ENCODE data around the gene ART3. TPM values are rescaled to one million over a fixed set of nuclear protein-coding genes. Genes with fewer than 3 reads are reported as not detected.

The ART3 gene
- polyA plus RNA-seq, 6 donors from 2014 or later = not detected

DNA sequence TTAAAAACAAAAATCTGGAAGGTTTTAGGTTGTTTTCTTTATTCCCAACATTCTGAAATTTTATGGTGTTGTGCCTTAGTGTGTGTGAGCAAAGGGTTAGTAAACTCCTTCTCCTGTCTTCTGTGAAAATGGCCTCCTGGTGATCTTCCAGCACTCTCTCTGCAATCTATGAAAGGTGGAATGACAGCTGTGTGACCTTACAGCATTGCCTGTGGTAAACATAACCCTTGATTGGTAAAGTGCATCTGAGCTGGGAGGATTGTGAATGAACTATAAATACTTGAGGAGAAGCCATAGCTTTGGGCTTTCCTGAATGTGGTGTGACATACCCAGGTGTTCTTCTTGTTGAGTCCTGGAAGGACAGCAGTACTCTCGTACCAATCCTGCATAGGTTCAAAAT, 10.0 kb downstream of the ART3 start:
- Mint-ChIP-seq H3K9me3 (no peaks in the 10 kb centered on the region), H3K27me3 (peaks cover 10 to 15% (median 12%) of the 10 kb centered on the region in 3 donors), H3K4me1 (peaks cover 0 to 2% (median 0%) of the 10 kb centered on the region in 3 donors), H3K4me3 (no peak overlapping the region), H3K27ac (no peak overlapping the region), H3K36me3 (no peaks in the 10 kb centered on the region)
- no peak for ATAC-seq (ENCODE audit: low read depth in 2 of 2)
- DNase-seq = no peak

DNA sequence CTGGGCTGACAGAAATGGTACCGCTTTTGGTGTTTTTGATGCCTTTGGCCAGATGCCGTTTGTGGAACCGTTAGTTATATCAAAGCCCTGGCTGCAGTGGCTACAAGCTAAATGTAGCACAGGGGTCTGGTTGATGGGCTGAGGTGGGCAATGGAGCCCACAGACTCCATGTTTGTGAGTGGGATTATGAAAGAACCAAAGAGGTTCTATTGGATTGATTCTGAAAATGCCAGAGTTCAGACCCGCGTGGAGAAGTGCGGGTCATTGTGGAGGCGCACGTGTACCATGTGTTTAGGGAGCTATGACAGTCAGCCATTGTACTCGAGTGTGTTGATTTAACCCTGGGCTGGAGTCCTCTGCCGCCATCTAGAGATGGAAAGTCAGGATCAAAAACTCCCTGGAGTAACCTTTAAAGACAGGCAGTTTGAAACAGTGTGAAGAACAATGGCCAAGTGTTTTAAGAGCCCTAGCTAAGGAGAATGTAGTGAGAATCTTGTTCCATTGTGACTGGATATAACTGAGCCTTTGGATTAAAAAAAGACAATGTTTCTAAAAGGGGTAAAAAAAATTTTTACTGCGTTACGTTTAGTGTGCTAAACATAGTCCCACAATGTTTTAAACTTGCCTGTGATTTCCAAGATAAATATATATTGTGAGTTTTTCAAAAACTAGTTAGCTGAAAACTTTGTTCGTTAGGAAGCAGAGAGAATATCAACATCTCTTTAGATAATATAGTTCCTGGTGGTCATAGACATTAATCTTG, 12.7 kb downstream of the ART3 start:
- Mint-ChIP-seq H3K27me3 (peaks cover 4 to 12% (median 5%) of the 10 kb centered on the region in 3 donors), H3K4me3 (no peak overlapping the region), H3K9me3 (no peaks in the 10 kb centered on the region), H3K4me1 (peaks cover 4 to 10% (median 10%) of the 10 kb centered on the region in 3 donors), H3K36me3 (no peaks in the 10 kb centered on the region), H3K27ac (peak overlapping the region in 1 of 6 donors; percentile 27)
- DNase-seq (no peak), ATAC-seq (ENCODE audit: low read depth in 2 of 2) (no peak)

DNA sequence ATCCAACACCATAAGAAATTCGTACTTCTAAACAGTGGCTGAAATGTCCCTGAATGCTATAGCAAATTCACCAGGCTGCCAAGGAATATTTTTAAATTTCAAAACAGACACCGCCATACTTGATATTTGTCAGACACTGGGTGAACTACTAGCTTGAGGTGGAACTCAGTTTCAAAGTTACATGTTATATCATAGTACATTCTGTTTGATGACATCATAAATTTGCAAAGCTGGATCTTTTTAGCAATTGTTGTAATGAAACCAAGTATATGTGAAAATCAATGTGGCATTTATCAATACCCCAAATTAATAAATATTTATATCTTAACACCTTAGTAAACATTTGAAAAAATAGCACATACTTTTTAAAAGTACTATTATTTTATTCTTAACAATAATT, 14.2 kb downstream of the ART3 start:
- no peak for DNase-seq
- Mint-ChIP-seq H3K36me3 (no peaks in the 10 kb centered on the region), H3K9me3 (no peaks in the 10 kb centered on the region), H3K27ac (peak overlapping the region in 1 of 6 donors; percentile 29), H3K4me1 (peaks cover 4 to 10% (median 10%) of the 10 kb centered on the region in 3 donors), H3K4me3 (no peak overlapping the region), H3K27me3 (peaks cover 4 to 10% (median 5%) of the 10 kb centered on the region in 3 donors)
- ATAC-seq (ENCODE audit: low read depth in 2 of 2) = no peak

DNA sequence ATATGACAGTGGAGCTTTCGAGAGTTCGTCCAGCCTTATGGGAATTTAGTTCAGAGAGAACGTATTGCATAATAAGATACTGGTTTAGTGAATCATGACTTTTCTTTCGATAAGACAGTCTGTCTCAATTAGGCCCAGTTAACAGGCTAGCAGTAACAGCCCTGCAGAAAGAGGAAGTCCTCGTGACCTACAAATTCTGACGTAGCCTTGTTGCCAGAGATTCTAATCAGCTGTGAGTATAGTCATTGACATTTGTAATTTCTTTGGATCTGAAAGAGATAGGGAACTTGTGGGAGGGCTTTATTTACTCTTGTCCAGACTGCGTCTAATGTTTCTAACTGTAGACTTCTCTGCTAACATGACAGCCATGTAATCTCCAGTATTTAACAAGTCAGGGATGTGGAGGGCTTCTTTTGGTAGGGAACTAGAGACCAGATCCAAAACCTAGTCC, 15.8 kb downstream of the ART3 start:
- H3K9me3 Mint-ChIP-seq = no peaks in the 10 kb centered on the region
- peaks cover 4 to 10% (median 10%) of the 10 kb centered on the region in 3 donors for H3K4me1 Mint-ChIP-seq
- H3K27me3 Mint-ChIP-seq = peaks cover 0 to 5% (median under 1%) of the 10 kb centered on the region in 3 donors
- DNase-seq = peak; percentile 68
- H3K36me3 Mint-ChIP-seq = no peaks in the 10 kb centered on the region
- ATAC-seq (ENCODE audit: low read depth in 2 of 2) = peak; percentile 99 to 100
- H3K27ac Mint-ChIP-seq = peak overlapping the region in 5 of 6 donors; percentile 27 to 91 (median 68)
- H3K4me3 Mint-ChIP-seq = peak overlapping the region in 1 of 8 donors; percentile 9

DNA sequence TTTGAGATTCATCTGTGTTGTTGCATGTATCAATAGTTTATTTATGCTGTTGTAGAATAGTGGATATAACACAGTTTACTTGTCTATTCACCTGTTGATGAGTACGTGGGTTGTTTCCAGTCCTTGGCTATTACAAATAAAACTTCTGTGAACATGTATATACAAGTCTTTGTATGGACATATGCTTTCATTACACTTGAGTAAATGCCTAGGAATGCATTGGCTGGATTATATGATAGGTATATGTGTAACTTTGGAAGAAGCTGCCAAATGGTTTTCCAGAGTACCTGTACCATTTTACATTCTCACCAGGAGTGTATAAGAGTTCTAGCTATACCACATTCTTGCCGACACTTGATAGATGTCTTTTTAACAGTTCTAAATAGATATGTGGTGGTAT, 16.5 kb downstream of the ART3 start:
- ATAC-seq (ENCODE audit: low read depth in 2 of 2) (no peak), DNase-seq (no peak)
- H3K27ac Mint-ChIP-seq = peak overlapping the region in 4 of 6 donors; percentile 6 to 91 (median 60)
- no peaks in the 10 kb centered on the region for H3K9me3 Mint-ChIP-seq
- H3K27me3 Mint-ChIP-seq = peaks cover 0 to 5% (median 0%) of the 10 kb centered on the region in 3 donors
- H3K4me3 Mint-ChIP-seq = no peak overlapping the region
- peaks cover 4 to 10% (median 10%) of the 10 kb centered on the region in 3 donors for H3K4me1 Mint-ChIP-seq
- H3K36me3 Mint-ChIP-seq = no peaks in the 10 kb centered on the region

DNA sequence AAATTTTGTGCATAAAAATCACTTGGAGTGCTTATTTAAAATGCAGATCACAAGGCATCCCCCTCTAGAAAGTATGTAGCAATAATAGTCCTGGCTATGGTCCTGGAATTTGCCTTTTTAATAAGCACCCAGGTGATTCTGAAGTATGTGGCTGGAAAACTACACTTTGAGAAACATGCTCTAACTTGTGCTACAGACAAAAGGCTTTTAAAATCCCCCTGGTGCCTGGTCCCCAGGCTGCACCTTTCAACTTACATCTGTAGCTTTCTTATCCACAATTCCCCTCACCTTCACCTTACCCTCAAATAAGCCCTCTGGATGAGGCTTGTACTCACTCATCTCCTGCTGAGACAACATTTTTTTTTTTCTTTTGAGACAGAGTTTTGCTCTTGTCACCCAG, 21.1 kb downstream of the ART3 start:
- ATAC-seq (ENCODE audit: low read depth in 2 of 2) = no peak
- H3K27me3 Mint-ChIP-seq = peaks cover 0 to 6% (median 5%) of the 10 kb centered on the region in 3 donors
- no peaks in the 10 kb centered on the region for H3K36me3 Mint-ChIP-seq
- DNase-seq = no peak
- H3K4me3 Mint-ChIP-seq = no peak overlapping the region
- H3K9me3 Mint-ChIP-seq = no peaks in the 10 kb centered on the region
- H3K4me1 Mint-ChIP-seq = peaks cover 0 to 5% (median 3%) of the 10 kb centered on the region in 3 donors
- peak overlapping the region in 1 of 6 donors; percentile 81 for H3K27ac Mint-ChIP-seq

DNA sequence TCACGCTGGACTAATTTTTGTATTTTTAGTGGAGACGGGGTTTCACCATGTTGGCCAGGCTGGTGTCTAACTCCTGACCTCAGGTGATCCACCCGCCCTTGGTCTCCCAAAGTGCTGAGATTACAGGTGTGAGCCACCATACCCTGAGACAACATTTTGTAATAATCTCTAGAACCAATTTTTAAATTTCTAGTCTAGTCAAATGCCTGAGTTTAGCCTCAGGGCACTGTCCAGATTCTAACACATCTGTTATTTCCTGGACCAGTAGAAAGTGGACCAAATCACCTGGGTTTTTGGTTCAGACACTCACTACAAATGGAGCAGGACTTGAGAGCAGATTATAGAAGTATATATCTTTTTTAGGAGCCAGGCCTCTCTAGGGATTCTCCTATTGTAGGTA, 21.6 kb downstream of the ART3 start:
- H3K4me3 Mint-ChIP-seq = no peak overlapping the region
- no peak overlapping the region for H3K27ac Mint-ChIP-seq
- no peaks in the 10 kb centered on the region for H3K9me3 Mint-ChIP-seq
- H3K4me1 Mint-ChIP-seq = no peaks in the 10 kb centered on the region
- H3K36me3 Mint-ChIP-seq = no peaks in the 10 kb centered on the region
- no peak for DNase-seq
- peaks cover 0 to 6% (median 5%) of the 10 kb centered on the region in 3 donors for H3K27me3 Mint-ChIP-seq
- no peak for ATAC-seq (ENCODE audit: low read depth in 2 of 2)

DNA sequence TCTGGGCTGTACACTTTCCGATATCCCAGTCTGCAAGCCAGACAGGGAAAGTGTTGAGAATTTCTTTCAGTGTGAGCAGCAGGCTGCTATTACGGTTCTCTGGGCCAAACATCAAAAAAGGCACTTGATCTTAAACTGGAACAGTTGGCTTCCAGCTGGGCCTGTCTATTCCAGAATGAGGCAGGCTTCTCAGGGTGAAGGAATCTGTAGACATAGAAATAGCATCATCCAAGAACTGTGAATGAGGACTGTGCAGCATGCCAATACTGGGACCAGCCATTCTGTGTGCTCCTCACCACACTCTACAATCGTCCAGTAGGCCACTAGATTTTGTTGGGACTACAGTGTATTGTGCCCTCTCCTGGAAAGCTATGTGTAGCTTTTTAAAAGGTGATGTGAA, 31.1 kb downstream of the ART3 start:
- no peak for DNase-seq
- H3K27ac Mint-ChIP-seq = no peak overlapping the region
- H3K27me3 Mint-ChIP-seq = no peaks in the 10 kb centered on the region
- no peak overlapping the region for H3K4me3 Mint-ChIP-seq
- no peaks in the 10 kb centered on the region for H3K36me3 Mint-ChIP-seq
- no peaks in the 10 kb centered on the region for H3K4me1 Mint-ChIP-seq
- H3K9me3 Mint-ChIP-seq = no peaks in the 10 kb centered on the region
- no peak for ATAC-seq (ENCODE audit: low read depth in 2 of 2)

DNA sequence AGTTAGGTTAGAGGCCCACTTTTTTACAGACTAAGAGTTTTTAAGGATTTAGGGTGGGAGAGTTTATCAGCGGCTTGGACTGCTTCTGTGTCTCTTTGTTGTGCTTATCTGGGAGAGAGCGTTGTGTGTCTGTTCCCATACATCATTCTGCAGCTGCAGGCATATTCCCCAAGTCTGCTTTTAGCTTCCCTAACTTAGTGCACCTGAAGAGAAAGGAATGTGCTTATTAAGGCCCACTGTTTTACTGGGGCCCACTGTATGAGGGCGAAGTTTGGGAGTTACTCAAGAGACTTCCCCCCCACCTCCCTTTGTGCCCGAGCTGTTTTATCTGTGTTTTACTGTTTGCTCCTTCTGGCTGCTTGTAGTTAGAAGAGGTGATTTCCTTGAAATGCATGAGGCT, 31.9 kb downstream of the ART3 start:
- Mint-ChIP-seq H3K27me3 (no peaks in the 10 kb centered on the region), H3K4me3 (no peak overlapping the region), H3K9me3 (peaks cover 0 to 3% (median 0%) of the 10 kb centered on the region in 7 donors), H3K4me1 (no peaks in the 10 kb centered on the region), H3K36me3 (no peaks in the 10 kb centered on the region), H3K27ac (peak overlapping the region in 1 of 6 donors; percentile 54)
- DNase-seq (no peak), ATAC-seq (ENCODE audit: low read depth in 2 of 2) (no peak)

DNA sequence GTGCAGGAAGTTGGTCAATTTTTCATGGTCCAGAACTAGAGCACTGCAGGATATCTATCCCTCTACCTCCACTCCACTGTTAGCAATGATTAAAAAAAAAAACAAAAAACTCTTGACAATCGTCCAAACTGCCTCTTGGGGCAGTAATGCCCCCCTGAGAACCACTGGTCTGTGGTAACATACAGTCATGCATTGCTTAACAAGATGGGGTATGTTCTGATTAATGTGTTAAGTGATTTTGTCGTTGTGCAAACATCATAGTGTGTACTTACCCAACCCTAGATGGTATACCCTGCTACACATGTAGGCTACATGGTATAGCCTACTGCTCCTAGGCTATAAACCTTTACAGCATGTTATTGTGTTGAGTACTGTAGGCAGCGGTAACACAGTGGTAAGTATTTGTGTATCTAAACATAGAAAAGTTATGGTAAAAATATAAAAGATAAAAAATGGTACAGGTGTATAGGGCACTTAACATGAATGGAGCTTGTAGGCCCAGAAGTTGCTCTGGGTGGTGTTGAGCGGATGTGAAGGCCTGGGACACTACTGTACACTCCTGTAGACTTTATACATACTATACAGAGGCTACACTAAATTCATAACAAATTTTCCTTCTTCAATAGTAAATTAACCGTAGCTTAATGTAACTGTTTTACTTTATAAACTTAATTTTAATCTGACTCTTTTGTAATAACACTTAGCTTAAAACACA, 34.1 kb downstream of the ART3 start:
- ATAC-seq (ENCODE audit: low read depth in 2 of 2) (no peak), DNase-seq (no peak)
- Mint-ChIP-seq H3K9me3 (peaks cover 0 to 3% (median 0%) of the 10 kb centered on the region in 7 donors), H3K4me1 (no peaks in the 10 kb centered on the region), H3K4me3 (no peak overlapping the region), H3K36me3 (peaks cover 5 to 10% of the 10 kb centered on the region in 2 donors), H3K27me3 (no peaks in the 10 kb centered on the region), H3K27ac (no peak overlapping the region)

DNA sequence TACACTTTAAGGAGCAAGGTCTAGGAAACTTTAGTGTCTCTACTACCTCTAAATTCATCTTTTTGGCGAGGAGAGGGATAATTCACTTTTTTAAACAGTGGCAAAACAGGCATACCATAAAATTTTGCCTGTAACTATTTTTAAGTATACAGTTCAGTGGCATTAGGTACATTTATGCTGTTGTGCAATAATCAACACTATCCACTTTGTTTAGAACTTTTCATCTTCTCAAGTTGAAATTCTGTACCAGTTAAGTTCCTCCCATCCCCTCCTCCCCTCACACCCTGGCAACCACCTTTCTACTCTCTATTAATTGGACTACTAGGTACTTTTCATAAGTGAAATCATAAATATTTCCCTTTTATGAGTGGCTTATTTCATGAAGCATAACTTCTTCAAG, 42.3 kb downstream of the ART3 start:
- H3K4me3 Mint-ChIP-seq = no peak overlapping the region
- H3K36me3 Mint-ChIP-seq = peaks cover 26 to 48% of the 10 kb centered on the region in 2 donors
- no peaks in the 10 kb centered on the region for H3K27me3 Mint-ChIP-seq
- DNase-seq = no peak
- H3K4me1 Mint-ChIP-seq = no peaks in the 10 kb centered on the region
- H3K27ac Mint-ChIP-seq = no peak overlapping the region
- peaks cover 0 to 10% (median 0%) of the 10 kb centered on the region in 7 donors for H3K9me3 Mint-ChIP-seq
- no peak for ATAC-seq (ENCODE audit: low read depth in 2 of 2)

DNA sequence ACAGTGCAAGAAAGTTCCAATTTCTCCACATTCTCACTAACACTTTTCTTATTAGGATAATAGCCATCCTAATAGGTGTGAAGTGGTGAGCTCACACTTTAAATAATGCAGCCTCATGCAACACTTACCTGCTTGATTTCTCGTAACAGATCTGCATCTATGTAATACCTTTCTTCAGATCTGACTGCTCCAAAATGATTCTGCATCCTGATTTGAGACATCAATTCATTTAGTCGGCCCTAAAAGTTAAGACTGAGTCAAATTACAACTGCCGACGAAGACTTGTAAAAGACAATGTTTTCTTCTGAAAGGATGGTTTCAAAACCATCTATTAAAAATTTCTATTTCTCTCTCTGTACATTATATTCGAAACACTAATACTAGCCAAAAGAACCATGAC, 43.0 kb downstream of the ART3 start:
- Mint-ChIP-seq H3K27me3 (no peaks in the 10 kb centered on the region), H3K4me1 (no peaks in the 10 kb centered on the region), H3K27ac (no peak overlapping the region), H3K36me3 (peaks cover 27 to 50% of the 10 kb centered on the region in 2 donors), H3K4me3 (no peak overlapping the region), H3K9me3 (peaks cover 0 to 10% (median 0%) of the 10 kb centered on the region in 7 donors)
- no peak for ATAC-seq (ENCODE audit: low read depth in 2 of 2)
- DNase-seq = no peak

DNA sequence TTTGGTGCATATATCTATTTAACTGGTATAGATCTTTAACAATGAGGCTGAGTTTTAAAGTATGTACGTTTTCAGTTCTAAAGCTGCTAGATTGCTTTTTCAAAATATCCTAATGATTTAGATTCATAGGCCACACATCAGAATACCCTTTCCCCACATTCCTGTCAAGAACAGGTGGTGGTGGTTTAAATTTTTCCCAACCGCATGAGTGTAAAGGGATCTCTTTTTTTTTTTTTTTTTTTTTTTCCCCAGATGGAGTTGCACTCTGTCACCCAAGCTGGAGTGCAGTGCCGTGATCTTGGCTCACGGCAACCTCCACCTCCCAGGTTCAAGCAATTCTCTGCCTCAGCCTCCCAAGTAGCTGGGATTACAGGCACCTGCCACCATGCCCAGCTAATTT, 45.7 kb downstream of the ART3 start:
- Mint-ChIP-seq H3K4me3 (no peak overlapping the region), H3K27ac (no peak overlapping the region), H3K4me1 (no peaks in the 10 kb centered on the region), H3K9me3 (peaks cover 0 to 10% (median 0%) of the 10 kb centered on the region in 7 donors), H3K27me3 (no peaks in the 10 kb centered on the region), H3K36me3 (peaks cover 43 to 51% of the 10 kb centered on the region in 2 donors)
- ATAC-seq (ENCODE audit: low read depth in 2 of 2) = no peak
- DNase-seq = no peak

DNA sequence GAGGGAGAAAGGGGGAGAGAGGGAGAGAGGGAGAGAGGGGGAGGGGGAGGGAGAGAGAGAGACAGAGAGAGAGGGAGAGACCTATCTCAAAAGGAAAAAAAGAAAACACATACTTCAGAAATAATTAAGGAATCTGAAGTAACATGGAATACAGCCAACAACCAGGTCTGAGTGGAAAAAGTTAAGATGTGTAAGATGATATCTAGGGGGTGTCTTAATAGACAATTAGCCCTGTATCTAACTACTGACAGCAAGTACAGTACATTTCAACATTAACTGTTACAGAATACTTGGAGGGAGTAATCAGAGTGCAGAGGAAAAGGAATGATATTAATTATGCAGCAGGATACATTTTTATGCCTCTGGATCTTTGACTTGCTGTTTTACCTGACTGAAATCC, 51.3 kb downstream of the ART3 start:
- Mint-ChIP-seq H3K4me3 (no peak overlapping the region), H3K27me3 (no peaks in the 10 kb centered on the region), H3K36me3 (peaks cover 36 to 40% of the 10 kb centered on the region in 2 donors), H3K4me1 (no peaks in the 10 kb centered on the region), H3K27ac (no peak overlapping the region), H3K9me3 (peaks cover 0 to 2% (median 0%) of the 10 kb centered on the region in 7 donors)
- DNase-seq (no peak), ATAC-seq (ENCODE audit: low read depth in 2 of 2) (no peak)

Measured in naive B cell (primary cell).